Measurements from ENCODE around the gene FSTL4.

The FSTL4 gene

GRCh38 chr5:133382661-133383579 is 229.4 kb downstream of the FSTL4 start:
- DNase-seq = no peak

- DNase-seq = no peak
These were observed 230.6 kb downstream of the FSTL4 start for GRCh38 chr5:133381571-133382365.

GRCh38 chr5:133381041-133381440 is 231.3 kb downstream of the FSTL4 start:
- no peak for DNase-seq

- no peak for DNase-seq
These were observed 234.6 kb downstream of the FSTL4 start for GRCh38 chr5:133377736-133378135.

GRCh38 chr5:133376986-133377385 is 235.4 kb downstream of the FSTL4 start:
- no peak for DNase-seq

- DNase-seq = no peak
These were observed 239.0 kb downstream of the FSTL4 start for GRCh38 chr5:133373121-133373870.

- no peak for DNase-seq
These were observed 239.9 kb downstream of the FSTL4 start for GRCh38 chr5:133372293-133372937.

- DNase-seq = no peak
These were observed 240.8 kb downstream of the FSTL4 start for GRCh38 chr5:133371371-133372155.

GRCh38 chr5:133370904-133371303 is 241.4 kb downstream of the FSTL4 start:
- DNase-seq = no peak

GRCh38 chr5:133370036-133370831 is 242.1 kb downstream of the FSTL4 start:
- no peak for DNase-seq

- DNase-seq = no peak
These were observed 243.2 kb downstream of the FSTL4 start for GRCh38 chr5:133368916-133369783.

- DNase-seq = no peak
These were observed 244.4 kb downstream of the FSTL4 start for GRCh38 chr5:133367984-133368383.

- no peak for DNase-seq
These were observed 245.1 kb downstream of the FSTL4 start for GRCh38 chr5:133367071-133367786.

- DNase-seq = no peak
These were observed 245.9 kb downstream of the FSTL4 start for GRCh38 chr5:133366438-133366837.

- DNase-seq = no peak
These were observed 246.6 kb downstream of the FSTL4 start for GRCh38 chr5:133365738-133366137.

- DNase-seq = no peak
These were observed 247.2 kb downstream of the FSTL4 start for GRCh38 chr5:133364936-133365707.

GRCh38 chr5:133363807-133364587 is 248.3 kb downstream of the FSTL4 start:
- no peak for DNase-seq

- DNase-seq = no peak
These were observed 249.9 kb downstream of the FSTL4 start for GRCh38 chr5:133362438-133362837.

Measured in activated effector memory CD4-positive, alpha-beta T cell treated with Interleukin-2 at 50 U/mL for 16 hours (primary cell).